Measurements from ENCODE around the gene NEXMIF. TPM values are rescaled to one million over a fixed set of nuclear protein-coding genes. Genes with fewer than 3 reads are reported as not detected.

NEXMIF gene
- polyA plus RNA-seq, 1 donor (not counting 4 experiments of a cell fraction or from before 2014, with no cell fraction given), result under 0.01 TPM

GRCh38 chrX:74814681-74815080, 110.6 kb downstream of the NEXMIF start:
- no peaks in the 10 kb centered on the region for H3K27me3 ChIP-seq (ENCODE audit: control insufficient read depth, extremely low read depth, insufficient read depth, low read length)
- no peaks in the 10 kb centered on the region for H3K4me1 ChIP-seq (ENCODE audit: control insufficient read depth, extremely low read depth, insufficient read depth, low read length)
- H3K9me3 ChIP-seq (ENCODE audit: control insufficient read depth, low read depth, low read length), result no peaks in the 10 kb centered on the region
- H3K36me3 ChIP-seq (ENCODE audit: control insufficient read depth in 2 of 2, extremely low read depth in 1 of 2, insufficient read depth in 2 of 2, low read length in 2 of 2), result no peaks in the 10 kb centered on the region
- H3K4me2 ChIP-seq (ENCODE audit: control insufficient read depth, extremely low read depth, insufficient read depth, low read depth, low read length), result no peak overlapping the region
- H3K79me2 ChIP-seq (ENCODE audit: control insufficient read depth, insufficient read depth, low read length), result no peaks in the 10 kb centered on the region
- no peak overlapping the region for H3K4me3 ChIP-seq (ENCODE audit: control insufficient read depth in 2 of 3, extremely low read depth in 1 of 3, insufficient read depth in 2 of 3, low read depth in 1 of 3, low read length in 3 of 3)
- dilution Hi-C loops (cut with MboI; ENCODE audit: extremely low pct_ligation_motif_present, low sequenced_read_pairs), result no loop called here
- TF ChIP-seq CTCF (optimal IDR thresholded peaks at IDR 0.05 in 1 of 3, IDR thresholded peaks at IDR 0.05 in 1 of 3, conservative IDR thresholded peaks at IDR 0.05 in 1 of 3; ENCODE audit: extremely low read depth in 1 of 3, insufficient read depth in 2 of 3, low read length in 3 of 3) (no peak), EZH2 (IDR thresholded peaks at IDR 0.05; ENCODE audit: low read length) (no peak)
- no peak overlapping the region for H3K27ac ChIP-seq (ENCODE audit: control insufficient read depth, insufficient read depth, low read length)
- FAIRE-seq, result no peak
- no peak for DNase-seq (ENCODE audit: low read depth, low spot score)
- H4K20me1 ChIP-seq (ENCODE audit: control insufficient read depth, extremely low read depth, insufficient read depth, low read length), result no peaks in the 10 kb centered on the region
- H3K9me1 ChIP-seq (ENCODE audit: control insufficient read depth, extremely low read depth, insufficient read depth, low read length), result no peaks in the 10 kb centered on the region
- H2AFZ ChIP-seq (ENCODE audit: control insufficient read depth, low read length), result no peak overlapping the region
- H3K9ac ChIP-seq (ENCODE audit: control insufficient read depth, extremely low read depth, insufficient read depth, low read length), result no peak overlapping the region

DNA sequence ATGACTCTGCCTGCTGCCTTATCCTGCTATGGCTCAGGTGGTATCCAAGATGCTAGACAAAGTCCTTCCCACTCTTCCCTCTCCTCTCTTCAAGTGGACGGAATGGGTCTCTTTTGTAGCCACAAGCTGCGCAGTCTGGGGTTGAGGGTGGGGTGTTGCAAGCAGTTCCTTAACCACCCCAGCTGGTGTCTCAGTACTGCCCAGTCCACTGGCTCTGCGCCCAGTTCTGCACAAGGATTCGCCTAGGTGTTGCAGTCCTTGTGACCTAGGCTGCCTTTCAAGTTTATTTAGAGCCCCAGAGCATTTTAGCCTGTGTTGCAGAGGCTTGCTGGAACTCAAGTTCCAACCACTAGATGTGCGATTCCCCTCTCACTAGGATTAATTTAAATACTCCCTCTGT, 120.7 kb downstream of the NEXMIF start:
- FAIRE-seq (no peak), DNase-seq (ENCODE audit: low read depth, low spot score) (no peak)
- Histone ChIP-seq H3K36me3 (ENCODE audit: control insufficient read depth in 2 of 2, extremely low read depth in 1 of 2, insufficient read depth in 2 of 2, low read length in 2 of 2) (no peaks in the 10 kb centered on the region), H2AFZ (ENCODE audit: control insufficient read depth, low read length) (no peak overlapping the region), H3K4me2 (ENCODE audit: control insufficient read depth, extremely low read depth, insufficient read depth, low read depth, low read length) (no peak overlapping the region), H3K9me3 (ENCODE audit: control insufficient read depth, low read depth, low read length) (no peaks in the 10 kb centered on the region), H4K20me1 (ENCODE audit: control insufficient read depth, extremely low read depth, insufficient read depth, low read length) (no peaks in the 10 kb centered on the region), H3K27ac (ENCODE audit: control insufficient read depth, insufficient read depth, low read length) (no peak overlapping the region), H3K9me1 (ENCODE audit: control insufficient read depth, extremely low read depth, insufficient read depth, low read length) (no peaks in the 10 kb centered on the region), H3K4me1 (ENCODE audit: control insufficient read depth, extremely low read depth, insufficient read depth, low read length) (no peaks in the 10 kb centered on the region), H3K27me3 (ENCODE audit: control insufficient read depth, extremely low read depth, insufficient read depth, low read length) (no peaks in the 10 kb centered on the region), H3K9ac (ENCODE audit: control insufficient read depth, extremely low read depth, insufficient read depth, low read length) (no peak overlapping the region), H3K4me3 (ENCODE audit: control insufficient read depth in 2 of 3, extremely low read depth in 1 of 3, insufficient read depth in 2 of 3, low read depth in 1 of 3, low read length in 3 of 3) (no peak overlapping the region), H3K79me2 (ENCODE audit: control insufficient read depth, insufficient read depth, low read length) (no peaks in the 10 kb centered on the region)
- TF ChIP-seq EZH2 (IDR thresholded peaks at IDR 0.05; ENCODE audit: low read length), result no peak
- TF ChIP-seq CTCF (optimal IDR thresholded peaks at IDR 0.05 in 1 of 3, IDR thresholded peaks at IDR 0.05 in 1 of 3, conservative IDR thresholded peaks at IDR 0.05 in 1 of 3; ENCODE audit: extremely low read depth in 1 of 3, insufficient read depth in 2 of 3, low read length in 3 of 3), result no peak
- dilution Hi-C loops (cut with MboI; ENCODE audit: extremely low pct_ligation_motif_present, low sequenced_read_pairs), result no loop called here
